Measurements from ENCODE around the gene CCDC146. TPM values are rescaled to one million over a fixed set of nuclear protein-coding genes. Genes with fewer than 3 reads are reported as not detected.

Gene CCDC146
- total RNA-seq, 1 donor from 2014 or later, result 6.1 TPM

GRCh38 chr7:77308792-77309191 is 186.4 kb downstream of the CCDC146 start:
- no peak overlapping the region for H3K4me2 ChIP-seq
- Mint-ChIP-seq H3K27me3 (ENCODE audit: insufficient read depth, low read depth) (no peaks in the 10 kb centered on the region), H3K36me3 (peaks cover 4% of the 10 kb centered on the region), H3K9me3 (peaks cover 12% of the 10 kb centered on the region), H3K4me3 (no peak overlapping the region), H3K4me1 (peaks cover 5% of the 10 kb centered on the region), H3K27ac (no peak overlapping the region)
- H2AFZ ChIP-seq (replicated peaks), result no peak overlapping the region
- no peaks in the 10 kb centered on the region for H3K9me3 ChIP-seq (ENCODE audit: low read depth)
- H3K27me3 ChIP-seq, result no peaks in the 10 kb centered on the region
- no peaks in the 10 kb centered on the region for H3K4me1 ChIP-seq
- H3K79me2 ChIP-seq (ENCODE audit: low read depth), result no peaks in the 10 kb centered on the region
- no peaks in the 10 kb centered on the region for H4K20me1 ChIP-seq (ENCODE audit: low read depth)
- no peak overlapping the region for H3K9ac ChIP-seq
- DNase-seq (ENCODE audit: low spot score), result no peak
- H3K4me3 ChIP-seq, result no peak overlapping the region
- no peaks in the 10 kb centered on the region for H3F3A ChIP-seq (ENCODE audit: low read depth)
- no peaks in the 10 kb centered on the region for H3K36me3 ChIP-seq
- H3K27ac ChIP-seq, result no peak overlapping the region
- no peak for TF ChIP-seq CTCF (IDR thresholded peaks at IDR 0.05)
- no peak for TF ChIP-seq EZH2phosphoT487 (IDR thresholded peaks at IDR 0.05)
- TF ChIP-seq EZH2 (IDR thresholded peaks at IDR 0.05), result no peak

- Histone ChIP-seq H3K27me3 (no peaks in the 10 kb centered on the region), H3K79me2 (ENCODE audit: low read depth) (no peaks in the 10 kb centered on the region), H3K4me3 (no peak overlapping the region), H3F3A (ENCODE audit: low read depth) (no peaks in the 10 kb centered on the region), H3K4me1 (no peaks in the 10 kb centered on the region), H4K20me1 (ENCODE audit: low read depth) (no peaks in the 10 kb centered on the region), H3K9me3 (ENCODE audit: low read depth) (no peaks in the 10 kb centered on the region), H3K9ac (no peak overlapping the region), H3K4me2 (no peak overlapping the region), H3K27ac (no peak overlapping the region), H2AFZ (replicated peaks) (no peak overlapping the region), H3K36me3 (no peaks in the 10 kb centered on the region)
- Mint-ChIP-seq H3K27me3 (ENCODE audit: insufficient read depth, low read depth) (no peaks in the 10 kb centered on the region), H3K27ac (no peak overlapping the region), H3K9me3 (peaks cover 10% of the 10 kb centered on the region), H3K36me3 (no peaks in the 10 kb centered on the region), H3K4me3 (no peak overlapping the region), H3K4me1 (peaks cover 5% of the 10 kb centered on the region)
- DNase-seq (ENCODE audit: low spot score), result no peak
- TF ChIP-seq EZH2phosphoT487 (IDR thresholded peaks at IDR 0.05) (no peak), EZH2 (IDR thresholded peaks at IDR 0.05) (no peak), CTCF (IDR thresholded peaks at IDR 0.05) (no peak)
Observed at GRCh38 chr7:77309714-77310220, 187.4 kb downstream of the CCDC146 start.

- H3K4me1 ChIP-seq, result no peaks in the 10 kb centered on the region
- H4K20me1 ChIP-seq (ENCODE audit: low read depth), result no peaks in the 10 kb centered on the region
- H3K79me2 ChIP-seq (ENCODE audit: low read depth), result no peaks in the 10 kb centered on the region
- TF ChIP-seq CTCF (IDR thresholded peaks at IDR 0.05), result no peak
- no peak for TF ChIP-seq EZH2 (IDR thresholded peaks at IDR 0.05)
- no peak for TF ChIP-seq EZH2phosphoT487 (IDR thresholded peaks at IDR 0.05)
- H3K4me3 ChIP-seq, result no peak overlapping the region
- H3K27ac Mint-ChIP-seq, result no peak overlapping the region
- H3K27me3 ChIP-seq, result no peaks in the 10 kb centered on the region
- H3K9ac ChIP-seq, result no peak overlapping the region
- no peaks in the 10 kb centered on the region for H3K27me3 Mint-ChIP-seq (ENCODE audit: insufficient read depth, low read depth)
- no peak overlapping the region for H3K4me3 Mint-ChIP-seq
- H3K9me3 Mint-ChIP-seq, result peaks cover 2% of the 10 kb centered on the region
- H3K4me1 Mint-ChIP-seq, result peaks cover 5% of the 10 kb centered on the region
- H3K27ac ChIP-seq, result no peak overlapping the region
- H3K4me2 ChIP-seq, result no peak overlapping the region
- no peaks in the 10 kb centered on the region for H3K36me3 Mint-ChIP-seq
- no peaks in the 10 kb centered on the region for H3F3A ChIP-seq (ENCODE audit: low read depth)
- no peak overlapping the region for H2AFZ ChIP-seq (replicated peaks)
- no peaks in the 10 kb centered on the region for H3K36me3 ChIP-seq
- DNase-seq (ENCODE audit: low spot score), result no peak
- no peaks in the 10 kb centered on the region for H3K9me3 ChIP-seq (ENCODE audit: low read depth)
Observed at GRCh38 chr7:77310982-77311381, 188.6 kb downstream of the CCDC146 start.
